GM23248 (cell line): ENCODE measurements around the gene COA6.

ENCODE experiments used
- EZH2 ChIP-seq: fragments of 200-600 bp; sonication (generic); IDR thresholded peaks from 2 replicates; pipeline ENCODE4 v1.6.1; 2018; ENCODE audit warnings: antibody characterized with exemption, mild to moderate bottlenecking; ENCODE audit not compliant: insufficient read depth, poor library complexity, severe bottlenecking
- EZH2phosphoT487 ChIP-seq: fragments of 200-600 bp; sonication (generic); IDR thresholded peaks from 2 replicates; pipeline ENCODE4 v1.6.1; 2018; ENCODE audit warnings: antibody characterized with exemption, moderate library complexity, mild to moderate bottlenecking, low read depth; ENCODE audit not compliant: insufficient read depth

GRCh38 chr1:234381699-234382555, 8.7 kb downstream of the COA6 start:
- TF ChIP-seq EZH2 (no peak), EZH2phosphoT487 (no peak)
